Central memory CD8-positive, alpha-beta T cell (primary cell): ENCODE data around the gene NALCN.

Experiments
- ATAC-seq: fragments of 150-1000 bp; cut with Tn5 transposase; replicated peaks from 2 replicates; pipeline ENCODE4 v1.10.0; 2022; ENCODE audit warnings: mild to moderate bottlenecking, moderate FRiP score, moderate number of reproducible peaks; ENCODE audit not compliant: poor library complexity, severe bottlenecking; ENCODE audit errors: extremely low read depth
- DNase-seq, 2 donors: peaks; one replicate each; pipeline ENCODE4 v3.0.0; 2021; ENCODE audit warnings: low spot score in 2 of 2
- H3K27ac Mint-ChIP-seq: one replicate; pipeline ENCODE4 v1.8.0; 2022; ENCODE audit warnings: low read depth, mild to moderate bottlenecking, moderate library complexity, mixed read lengths
- H3K27me3 Mint-ChIP-seq: one replicate; pipeline ENCODE4 v1.8.0; 2022; ENCODE audit warnings: mixed read lengths
- H3K36me3 Mint-ChIP-seq: one replicate; pipeline ENCODE4 v1.8.0; 2022; ENCODE audit warnings: mild to moderate bottlenecking, moderate library complexity, mixed read lengths; ENCODE audit not compliant: insufficient read depth
- H3K4me1 Mint-ChIP-seq: one replicate; pipeline ENCODE4 v1.8.0; 2022; ENCODE audit warnings: mixed read lengths
- H3K4me3 Mint-ChIP-seq: one replicate; pipeline ENCODE4 v1.8.0; 2022; ENCODE audit warnings: mild to moderate bottlenecking, moderate library complexity, mixed read lengths
- H3K9me3 Mint-ChIP-seq: one replicate; pipeline ENCODE4 v1.8.0; 2022; ENCODE audit warnings: mixed read lengths

Gene NALCN

GRCh38 chr13:101416181-101417042, at the start of gene NALCN:
NALCN (minus strand) TSS chr13:101416508; CDS start chr13:101399126, 17,382 bp downstream.
- DNase-seq, result no peak
- H3K9me3 Mint-ChIP-seq, result no peaks in the 10 kb centered on the region
- H3K27ac Mint-ChIP-seq, result no peak within 1 kb of the TSS
- no peaks in the 10 kb centered on the region for H3K36me3 Mint-ChIP-seq
- H3K4me3 Mint-ChIP-seq, result no peak within 1 kb of the TSS
- ATAC-seq, result no peak
- H3K4me1 Mint-ChIP-seq, result no peaks in the 10 kb centered on the region
- H3K27me3 Mint-ChIP-seq, result peaks cover 36% of the 10 kb centered on the region

- H3K9me3 Mint-ChIP-seq, result no peaks in the 10 kb centered on the region
- H3K27ac Mint-ChIP-seq, result no peak overlapping the region
- H3K36me3 Mint-ChIP-seq, result peaks cover 2% of the 10 kb centered on the region
- H3K4me1 Mint-ChIP-seq, result no peaks in the 10 kb centered on the region
- peaks cover 27% of the 10 kb centered on the region for H3K27me3 Mint-ChIP-seq
- H3K4me3 Mint-ChIP-seq, result no peak overlapping the region
- no peak for ATAC-seq
- DNase-seq, result no peak
Observed at GRCh38 chr13:101465877-101466276, 49.6 kb upstream of the NALCN start.

- H3K4me1 Mint-ChIP-seq, result no peaks in the 10 kb centered on the region
- DNase-seq, result no peak
- ATAC-seq, result no peak
- H3K36me3 Mint-ChIP-seq, result no peaks in the 10 kb centered on the region
- H3K9me3 Mint-ChIP-seq, result no peaks in the 10 kb centered on the region
- H3K4me3 Mint-ChIP-seq, result no peak overlapping the region
- H3K27ac Mint-ChIP-seq, result no peak overlapping the region
- H3K27me3 Mint-ChIP-seq, result peaks cover 28% of the 10 kb centered on the region
Observed at GRCh38 chr13:101457176-101457575, 40.9 kb upstream of the NALCN start.

GRCh38 chr13:101455863-101456262, 39.6 kb upstream of the NALCN start:
- Mint-ChIP-seq H3K27me3 (peaks cover 38% of the 10 kb centered on the region), H3K9me3 (no peaks in the 10 kb centered on the region), H3K4me1 (no peaks in the 10 kb centered on the region), H3K36me3 (no peaks in the 10 kb centered on the region), H3K4me3 (no peak overlapping the region), H3K27ac (no peak overlapping the region)
- DNase-seq (no peak), ATAC-seq (no peak)

GRCh38 chr13:101454767-101455166, 38.5 kb upstream of the NALCN start:
- H3K27me3 Mint-ChIP-seq, result peaks cover 38% of the 10 kb centered on the region
- H3K9me3 Mint-ChIP-seq, result no peaks in the 10 kb centered on the region
- no peaks in the 10 kb centered on the region for H3K36me3 Mint-ChIP-seq
- DNase-seq (no peak), ATAC-seq (no peak)
- H3K4me1 Mint-ChIP-seq, result no peaks in the 10 kb centered on the region
- H3K27ac Mint-ChIP-seq, result no peak overlapping the region
- no peak overlapping the region for H3K4me3 Mint-ChIP-seq

- H3K4me1 Mint-ChIP-seq, result no peaks in the 10 kb centered on the region
Observed at GRCh38 chr13:101453784-101454201, 37.5 kb upstream of the NALCN start.

GRCh38 chr13:101452519-101453485, 36.5 kb upstream of the NALCN start, which contains the start of gene ITGBL1:
ITGBL1 (plus strand) TSS chr13:101452675; CDS start chr13:101452834, 159 bp downstream.
- H3K4me3 Mint-ChIP-seq, result peak within 1 kb of the TSS; percentile 16

More at GRCh38 chr13:101453784-101454201, 37.5 kb upstream of the NALCN start:
- no peaks in the 10 kb centered on the region for H3K36me3 Mint-ChIP-seq
- H3K9me3 Mint-ChIP-seq, result no peaks in the 10 kb centered on the region
- H3K27me3 Mint-ChIP-seq, result peaks cover 38% of the 10 kb centered on the region
- DNase-seq, result no peak
- H3K4me3 Mint-ChIP-seq, result peak overlapping the region; percentile 16
- H3K27ac Mint-ChIP-seq, result no peak overlapping the region
- no peak for ATAC-seq

GRCh38 chr13:101451641-101452040, 35.3 kb upstream of the NALCN start:
- no peak for ATAC-seq
- H3K27me3 Mint-ChIP-seq, result peaks cover 38% of the 10 kb centered on the region
- H3K27ac Mint-ChIP-seq, result no peak overlapping the region
- H3K36me3 Mint-ChIP-seq, result no peaks in the 10 kb centered on the region
- DNase-seq, result no peak
- no peaks in the 10 kb centered on the region for H3K4me1 Mint-ChIP-seq
- H3K4me3 Mint-ChIP-seq, result no peak overlapping the region
- H3K9me3 Mint-ChIP-seq, result no peaks in the 10 kb centered on the region

More at GRCh38 chr13:101452519-101453485, 36.5 kb upstream of the NALCN start, which contains the start of gene ITGBL1:
- DNase-seq (no peak), ATAC-seq (no peak)
- Mint-ChIP-seq H3K36me3 (no peaks in the 10 kb centered on the region), H3K27me3 (peaks cover 38% of the 10 kb centered on the region), H3K9me3 (no peaks in the 10 kb centered on the region), H3K4me1 (no peaks in the 10 kb centered on the region), H3K27ac (no peak within 1 kb of the TSS)

- no peaks in the 10 kb centered on the region for H3K4me1 Mint-ChIP-seq
- H3K4me3 Mint-ChIP-seq, result no peak overlapping the region
- peaks cover 38% of the 10 kb centered on the region for H3K27me3 Mint-ChIP-seq
- no peaks in the 10 kb centered on the region for H3K36me3 Mint-ChIP-seq
- no peak for ATAC-seq
- H3K9me3 Mint-ChIP-seq, result no peaks in the 10 kb centered on the region
- no peak overlapping the region for H3K27ac Mint-ChIP-seq
- DNase-seq, result no peak
Observed at GRCh38 chr13:101450749-101451130, 34.4 kb upstream of the NALCN start.

GRCh38 chr13:101449790-101450748, 33.8 kb upstream of the NALCN start:
- ATAC-seq (no peak), DNase-seq (no peak)
- H3K36me3 Mint-ChIP-seq, result no peaks in the 10 kb centered on the region
- no peaks in the 10 kb centered on the region for H3K9me3 Mint-ChIP-seq
- H3K4me1 Mint-ChIP-seq, result no peaks in the 10 kb centered on the region
- no peak overlapping the region for H3K27ac Mint-ChIP-seq
- H3K27me3 Mint-ChIP-seq, result peaks cover 35% of the 10 kb centered on the region
- no peak overlapping the region for H3K4me3 Mint-ChIP-seq

- no peak for ATAC-seq
Observed at GRCh38 chr13:101447852-101448251, 31.5 kb upstream of the NALCN start.

More at GRCh38 chr13:101447852-101448251, 31.5 kb upstream of the NALCN start:
- Mint-ChIP-seq H3K27me3 (peaks cover 16% of the 10 kb centered on the region), H3K4me3 (no peak overlapping the region), H3K36me3 (no peaks in the 10 kb centered on the region), H3K9me3 (no peaks in the 10 kb centered on the region), H3K27ac (no peak overlapping the region), H3K4me1 (no peaks in the 10 kb centered on the region)
- DNase-seq, result no peak
